Epithelial cell of esophagus (primary cell): Measurements from ENCODE around the gene NDUFA3.

Source experiments
- DNase-seq: peaks from one replicate; pipeline ENCODE4 v3.0.0; 2010; ENCODE audit warnings: low read depth
- H3K4me3 ChIP-seq: 2 replicates; pipeline ENCODE4 v1.5.1; 2011; ENCODE audit warnings: mild to moderate bottlenecking, low read length, control low read depth
- CTCF ChIP-seq: IDR thresholded peaks from 2 replicates; pipeline ENCODE4 v1.5.1; 2011; ENCODE audit warnings: low read depth, mild to moderate bottlenecking, low read length, control low read depth, inconsistent platforms; ENCODE audit not compliant: insufficient read depth; ENCODE audit errors: missing control alignments

NDUFA3 gene

GRCh38 chr19:54149021-54149812 lies 46.6 kb downstream of the NDUFA3 start:
- no peak overlapping the region for H3K4me3 ChIP-seq
- TF ChIP-seq CTCF: no peak
- no peak for DNase-seq

- DNase-seq: no peak
- no peak overlapping the region for H3K4me3 ChIP-seq
- no peak for TF ChIP-seq CTCF
These were observed 48.8 kb downstream of the NDUFA3 start for GRCh38 chr19:54151362-54152035.

- no peak overlapping the region for H3K4me3 ChIP-seq
- no peak for TF ChIP-seq CTCF
- no peak for DNase-seq
These were observed 49.6 kb downstream of the NDUFA3 start for GRCh38 chr19:54152267-54152666.

- no peak for DNase-seq
- no peak overlapping the region for H3K4me3 ChIP-seq
- no peak for TF ChIP-seq CTCF
These were observed 50.3 kb downstream of the NDUFA3 start for GRCh38 chr19:54152878-54153524.

GRCh38 chr19:54153731-54154326 lies 51.2 kb downstream of the NDUFA3 start:
- no peak for DNase-seq
- TF ChIP-seq CTCF: no peak
- H3K4me3 ChIP-seq: no peak overlapping the region

GRCh38 chr19:54154603-54155345 lies 52.1 kb downstream of the NDUFA3 start:
- TF ChIP-seq CTCF: no peak
- no peak for DNase-seq
- H3K4me3 ChIP-seq: no peak overlapping the region
